Myocyte (in vitro differentiated cells): ENCODE data around the gene BCO1. TPM values are rescaled to one million over a fixed set of nuclear protein-coding genes. Genes with fewer than 3 reads are reported as not detected.
"Not testable (repeated sequence)": the region's sequence is repeated elsewhere in the genome, so short reads cannot be mapped to it uniquely, and the experiment has no call there.

Experiments used
- DNase-seq: peaks from one replicate; pipeline ENCODE4 v3.0.0-alpha.2; 2012; ENCODE audit warnings: low read depth
- polyA plus RNA-seq: library from polyadenylated mRNA; unstranded; fragments of >200 nt; gene quantifications from one replicate; pipeline ENCODE4 v1.2.1, GENCODE V29; 2012; ENCODE audit warnings: missing spikeins
- total RNA-seq: library from RNA; depleted of rRNA; stranded (reverse); fragments of >200 nt; gene quantifications from 2 replicates; pipeline ENCODE4 v1.2.3, GENCODE V29; 2014

BCO1 gene
- not detected in 2 replicates for total RNA-seq
- not detected for polyA plus RNA-seq

DNA sequence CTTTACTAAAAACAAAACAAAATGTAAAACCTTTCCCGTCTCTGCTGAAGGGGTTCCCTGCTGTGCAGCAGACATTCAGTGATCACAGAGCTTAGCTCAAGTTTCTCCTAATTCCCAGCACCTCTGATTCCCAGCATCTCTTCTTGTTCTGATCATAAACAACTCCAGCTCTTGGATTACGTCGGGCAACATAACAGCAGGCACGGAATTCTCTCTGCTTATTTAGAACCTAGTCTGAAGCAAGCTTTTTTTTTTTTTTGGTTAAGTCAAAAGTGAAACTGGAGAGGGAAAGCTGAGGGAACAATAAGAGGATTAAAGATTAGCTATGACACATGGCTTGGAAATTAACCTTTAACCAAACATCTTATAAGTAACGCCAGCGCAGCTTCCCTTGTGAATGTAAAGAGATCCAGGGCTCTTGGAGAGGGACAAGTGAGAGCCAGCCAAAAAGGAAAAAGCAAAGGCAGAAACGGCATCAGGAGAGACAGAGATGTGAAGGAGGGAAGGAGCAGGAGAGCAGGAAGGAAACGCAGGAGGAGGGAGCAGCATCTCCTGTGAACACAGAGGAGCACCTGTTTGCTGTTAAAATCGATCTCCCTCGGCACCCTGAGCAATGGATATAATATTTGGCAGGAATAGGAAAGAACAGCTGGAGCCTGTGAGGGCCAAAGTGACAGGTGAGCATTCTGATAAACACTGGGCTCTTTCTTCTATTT is at the start of gene BCO1:
TSS of gene BCO1 (plus strand) at position 394 of the 716 bp plus-strand sequence. CDS start at position 614, 220 bp downstream.
- peak; percentile 60 for DNase-seq

GRCh38 chr16:81189100-81189664 is 49.3 kb upstream of the BCO1 start:
- peak; percentile 67 for DNase-seq

DNA sequence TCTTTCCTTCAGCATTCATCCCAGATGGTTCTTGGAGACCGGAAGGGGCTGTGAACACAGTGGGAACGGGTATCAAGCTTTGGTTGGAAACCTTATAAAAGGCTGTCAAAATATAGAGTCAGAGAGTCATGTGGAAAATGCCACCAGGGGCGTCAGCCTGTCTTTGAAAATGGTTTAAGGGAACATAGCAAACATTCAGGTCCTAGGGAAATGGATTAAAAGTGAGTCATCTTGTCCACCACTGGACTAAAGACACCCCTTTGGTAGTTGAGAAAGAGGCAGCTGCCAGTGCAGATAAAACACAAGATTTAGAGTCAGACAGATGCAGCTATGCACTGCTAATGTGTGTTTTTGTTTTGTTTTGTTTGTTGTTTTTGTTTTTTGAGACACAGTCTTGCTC is 47.8 kb upstream of the BCO1 start:
- DNase-seq, result peak; percentile 76

DNA sequence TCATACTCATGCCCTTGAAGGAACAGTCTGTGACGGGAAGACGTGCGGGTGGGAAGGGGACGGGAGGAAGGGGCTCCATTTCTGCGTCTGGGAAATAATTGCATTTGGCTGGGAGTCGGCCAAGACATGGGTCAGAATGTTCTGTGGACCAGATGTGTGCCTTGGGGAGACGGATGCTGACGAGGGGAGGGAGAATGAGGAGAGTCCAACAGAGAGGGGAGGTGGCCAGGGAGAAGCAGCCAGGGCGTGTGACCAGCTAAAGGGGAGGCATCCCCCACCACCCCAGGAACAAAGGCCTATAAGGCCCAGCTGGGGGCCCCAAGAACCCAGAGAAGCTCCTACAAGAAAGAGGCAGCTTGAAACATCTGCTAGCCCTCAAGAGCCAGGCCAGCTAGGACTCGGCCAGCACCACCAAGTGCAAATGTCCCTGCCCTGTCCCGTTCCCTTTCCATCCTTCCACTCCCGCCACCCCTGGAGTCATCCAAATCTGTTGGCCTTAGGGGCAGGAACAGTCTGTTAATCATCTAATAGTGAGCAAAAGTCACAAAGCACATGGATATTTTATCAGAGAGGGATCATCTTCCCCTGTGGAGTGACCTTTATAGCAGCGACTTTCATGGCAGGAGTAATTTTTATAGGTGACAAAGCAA is 42.5 kb upstream of the BCO1 start:
- DNase-seq, result no peak

- no peak for DNase-seq
Observed at GRCh38 chr16:81198635-81199034, 39.9 kb upstream of the BCO1 start.

DNA sequence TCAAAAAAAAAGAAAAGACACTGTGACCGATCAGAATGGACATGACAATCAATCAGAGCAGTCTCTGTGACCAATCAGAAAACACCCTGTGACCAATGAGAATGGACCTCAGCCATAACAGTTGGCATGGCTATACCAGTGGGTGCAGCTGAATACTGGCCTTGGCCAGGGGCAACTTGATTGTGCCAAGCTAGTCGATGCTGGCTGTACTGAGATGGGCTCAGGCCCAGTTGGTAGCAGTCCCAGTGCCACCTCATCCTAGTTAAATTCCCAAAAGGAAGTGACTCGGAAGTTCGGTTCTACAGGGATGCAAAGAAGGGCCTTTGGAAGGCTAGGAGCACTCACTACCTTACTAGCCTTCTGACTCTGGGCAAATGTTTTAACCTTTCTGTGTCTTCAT is 37.2 kb upstream of the BCO1 start:
- no peak for DNase-seq

GRCh38 chr16:81204798-81205680 is 33.5 kb upstream of the BCO1 start:
- peak; percentile 60 for DNase-seq

GRCh38 chr16:81207076-81207475 is 31.4 kb upstream of the BCO1 start:
- DNase-seq, result no peak

- DNase-seq, result no peak
Observed at GRCh38 chr16:81210807-81211206, 27.7 kb upstream of the BCO1 start.

GRCh38 chr16:81212830-81213465 is 25.5 kb upstream of the BCO1 start:
- DNase-seq, result no peak

DNA sequence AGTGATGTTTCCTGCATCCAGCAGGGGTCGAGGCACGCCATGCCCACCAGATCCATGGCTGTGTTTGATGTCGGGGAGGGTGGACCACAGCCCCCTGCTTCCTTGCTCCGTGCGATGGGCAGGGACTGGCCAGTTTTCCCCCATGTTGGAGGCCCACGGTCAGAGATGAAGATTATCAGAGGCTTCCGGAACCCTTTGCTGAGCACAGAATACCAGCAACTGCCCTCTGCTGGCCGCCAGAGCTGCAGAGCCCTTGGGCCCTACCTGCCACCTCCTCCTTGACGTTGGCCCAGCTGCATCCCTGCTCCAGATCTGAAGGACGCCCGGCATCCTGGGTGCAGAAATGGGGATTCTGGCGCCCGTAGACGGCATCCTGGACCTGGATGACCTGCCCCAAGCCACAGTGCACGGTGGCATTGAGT is 23.7 kb upstream of the BCO1 start:
- DNase-seq, result no peak

DNA sequence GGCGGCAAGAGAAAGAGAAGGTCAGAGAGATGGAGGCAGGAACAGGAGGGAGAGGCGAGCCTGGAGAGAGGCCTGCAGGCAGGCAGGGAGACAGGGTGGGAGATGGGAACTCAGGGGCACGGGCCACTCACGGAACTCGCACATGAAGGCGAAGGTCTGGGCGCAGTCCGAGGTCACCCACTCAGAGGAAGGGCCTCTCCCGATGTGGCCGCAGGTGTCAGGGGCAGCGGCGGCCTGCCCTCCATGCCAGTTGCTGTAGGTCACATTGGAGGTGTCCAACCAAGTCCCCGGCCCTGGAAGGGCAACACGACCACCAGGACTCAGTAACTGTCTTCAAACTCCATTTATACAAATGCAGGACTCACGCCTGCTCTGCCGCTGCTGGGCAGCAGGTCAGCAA is 22.4 kb upstream of the BCO1 start:
- no peak for DNase-seq

GRCh38 chr16:81216706-81217105 is 21.8 kb upstream of the BCO1 start:
- DNase-seq, result no peak

DNA sequence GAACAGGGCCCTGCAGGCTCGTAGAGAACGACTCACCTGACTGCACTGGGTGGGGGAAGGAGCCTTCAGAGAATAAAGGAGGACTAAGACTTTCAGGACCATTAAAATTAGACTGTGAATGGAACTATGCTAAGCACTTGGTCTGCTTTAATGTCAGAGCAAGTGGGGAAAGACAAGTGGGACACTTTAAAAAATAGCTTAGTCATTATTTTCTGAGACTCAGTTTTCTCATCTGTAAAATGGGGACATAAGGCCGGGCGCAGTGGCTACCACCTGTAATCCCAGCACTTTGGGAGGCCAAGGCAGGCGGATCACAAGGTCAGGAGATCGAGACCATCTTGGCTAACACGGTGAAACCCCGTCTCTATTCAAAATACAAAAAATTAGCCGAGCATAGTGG is 19.3 kb upstream of the BCO1 start:
- DNase-seq, result no peak

DNA sequence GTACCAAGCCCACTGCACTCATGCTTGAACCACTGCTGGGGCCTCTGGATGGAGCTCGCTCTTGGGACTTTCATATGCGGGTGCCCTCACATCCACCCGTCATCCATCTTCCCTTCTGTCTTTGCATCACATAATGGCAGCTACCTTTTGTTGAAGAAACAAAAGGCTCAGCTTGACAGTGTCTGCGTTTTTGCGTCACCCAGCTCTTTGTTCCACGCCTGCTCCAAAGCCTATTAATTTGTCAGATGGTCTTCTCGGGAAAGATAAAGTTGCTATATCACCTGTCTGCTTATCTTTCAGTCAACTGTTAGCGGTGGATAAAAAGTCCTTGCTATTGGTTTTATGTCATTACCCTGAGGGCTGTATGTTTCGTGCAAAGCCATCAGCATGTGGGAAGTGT is 18.1 kb upstream of the BCO1 start:
- no peak for DNase-seq

DNA sequence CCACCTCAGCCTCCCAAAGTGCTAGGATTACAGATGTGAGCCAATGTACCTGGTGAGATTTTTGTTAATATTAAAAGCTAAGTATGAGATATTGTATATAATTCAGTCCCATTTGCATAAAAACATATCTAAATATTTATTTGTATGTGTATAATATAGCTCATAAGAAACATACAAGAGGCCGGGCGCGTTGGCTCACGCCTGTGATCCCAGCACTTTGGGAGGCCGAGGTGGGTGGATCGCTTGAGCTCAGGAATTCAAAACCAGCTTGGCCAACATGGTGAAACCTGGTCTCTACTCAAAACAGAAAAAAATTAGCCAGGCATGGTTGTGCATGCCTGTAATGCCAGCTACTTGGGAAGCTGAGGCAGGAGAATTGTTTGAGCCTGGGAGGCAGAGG is 16.8 kb upstream of the BCO1 start:
- DNase-seq, result no peak

GRCh38 chr16:81224824-81225223 is 13.7 kb upstream of the BCO1 start:
- DNase-seq, result no peak

DNA sequence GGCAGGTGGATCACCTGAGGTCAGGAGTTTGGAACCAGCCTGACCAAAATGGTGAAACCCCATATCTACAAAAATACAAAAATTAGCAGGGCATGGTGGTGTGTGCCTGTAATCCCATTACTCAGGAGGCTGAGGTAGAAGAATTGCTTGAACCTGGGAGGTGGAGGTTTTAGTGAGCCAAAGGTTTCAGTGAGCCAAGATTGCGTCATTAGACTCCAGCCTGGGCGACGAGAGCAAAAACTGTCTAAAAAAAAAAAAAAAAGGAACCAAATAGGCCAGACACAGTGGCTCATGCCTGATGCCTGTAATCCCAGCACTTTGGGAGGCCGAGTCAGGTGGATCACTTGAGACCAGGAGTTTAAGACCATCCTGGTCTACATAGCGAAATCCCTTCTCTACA is 12.8 kb upstream of the BCO1 start:
- DNase-seq, result not testable (repeated sequence)

GRCh38 chr16:81227785-81228184 is 10.7 kb upstream of the BCO1 start:
- DNase-seq, result no peak

GRCh38 chr16:81229811-81230210 is 8.7 kb upstream of the BCO1 start:
- no peak for DNase-seq

DNA sequence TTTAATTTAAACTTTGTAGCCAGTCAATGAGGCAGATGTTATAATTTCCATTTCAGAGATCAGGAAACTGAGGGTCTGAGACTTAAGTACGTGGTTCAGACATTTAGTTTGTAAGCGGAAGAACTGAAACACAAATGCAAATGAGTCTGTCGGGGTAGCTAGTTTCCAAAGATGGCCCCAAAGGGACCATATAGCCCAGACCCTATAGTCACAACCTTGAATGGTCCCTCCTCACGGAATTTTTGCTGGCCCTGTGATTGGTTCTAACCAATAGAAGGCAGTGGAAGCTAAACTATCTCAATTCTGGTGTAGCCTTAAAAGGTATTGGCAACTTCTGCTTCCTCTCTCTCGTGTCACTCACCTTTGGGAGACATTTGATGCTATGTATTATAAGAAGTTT is 7.5 kb upstream of the BCO1 start:
- DNase-seq, result no peak
